VCaP (cell line): ENCODE results near the gene VPS13C.

Experiments
- H3K27ac ChIP-seq: fragments of 450-650 bp; 2 replicates; pipeline ENCODE4 v1.5.1; 2017
- TF ChIP-seq, protein P1 (sequence below): fragments of 450-650 bp; conservative IDR thresholded peaks from 2 replicates; pipeline ENCODE4 v1.5.1; 2017; ENCODE audit warnings: mild to moderate bottlenecking, moderate library complexity

VPS13C gene

DNA sequence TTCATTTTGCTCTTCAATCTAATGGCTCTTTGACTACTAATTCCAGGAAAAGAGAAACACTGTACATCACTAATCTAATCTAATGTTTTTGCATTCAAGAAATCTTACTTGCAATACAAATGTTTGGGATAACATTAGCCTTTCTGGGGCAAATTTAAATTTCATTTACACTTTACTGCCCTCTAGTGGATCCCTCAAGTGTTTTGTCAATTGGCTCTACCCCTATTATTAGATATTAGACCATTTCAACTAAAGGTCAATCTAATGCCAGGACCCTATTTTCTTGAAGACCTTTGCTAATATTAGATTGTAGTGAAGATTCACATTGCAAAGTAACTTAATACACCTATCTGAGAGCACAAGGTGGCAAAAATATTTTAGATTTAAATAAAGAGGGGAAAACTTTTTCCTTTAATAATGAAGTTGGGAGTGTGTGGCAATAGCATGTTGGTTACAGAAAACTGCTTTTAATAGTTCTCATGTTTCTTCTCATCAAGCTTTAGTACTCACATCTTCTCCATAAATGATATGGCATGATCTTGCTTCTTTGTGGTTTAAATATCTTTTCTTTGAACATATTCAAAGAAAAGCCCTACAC is 11.6 kb upstream of the VPS13C start:
- TF ChIP-seq, protein P1, sequence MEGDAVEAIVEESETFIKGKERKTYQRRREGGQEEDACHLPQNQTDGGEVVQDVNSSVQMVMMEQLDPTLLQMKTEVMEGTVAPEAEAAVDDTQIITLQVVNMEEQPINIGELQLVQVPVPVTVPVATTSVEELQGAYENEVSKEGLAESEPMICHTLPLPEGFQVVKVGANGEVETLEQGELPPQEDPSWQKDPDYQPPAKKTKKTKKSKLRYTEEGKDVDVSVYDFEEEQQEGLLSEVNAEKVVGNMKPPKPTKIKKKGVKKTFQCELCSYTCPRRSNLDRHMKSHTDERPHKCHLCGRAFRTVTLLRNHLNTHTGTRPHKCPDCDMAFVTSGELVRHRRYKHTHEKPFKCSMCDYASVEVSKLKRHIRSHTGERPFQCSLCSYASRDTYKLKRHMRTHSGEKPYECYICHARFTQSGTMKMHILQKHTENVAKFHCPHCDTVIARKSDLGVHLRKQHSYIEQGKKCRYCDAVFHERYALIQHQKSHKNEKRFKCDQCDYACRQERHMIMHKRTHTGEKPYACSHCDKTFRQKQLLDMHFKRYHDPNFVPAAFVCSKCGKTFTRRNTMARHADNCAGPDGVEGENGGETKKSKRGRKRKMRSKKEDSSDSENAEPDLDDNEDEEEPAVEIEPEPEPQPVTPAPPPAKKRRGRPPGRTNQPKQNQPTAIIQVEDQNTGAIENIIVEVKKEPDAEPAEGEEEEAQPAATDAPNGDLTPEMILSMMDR: peak; percentile 86

GRCh38 chr15:62069551-62069950 is 9.3 kb upstream of the VPS13C start:
- TF ChIP-seq, protein P1: no peak

More for the DNA sequence above, 11.6 kb upstream of the VPS13C start:
- no peak overlapping the region for H3K27ac ChIP-seq

GRCh38 chr15:62068810-62069167 is 8.5 kb upstream of the VPS13C start:
- TF ChIP-seq, protein P1: no peak; the same call in 1 of the 2 replicates

More at GRCh38 chr15:62069551-62069950, 9.3 kb upstream of the VPS13C start:
- no peak overlapping the region for H3K27ac ChIP-seq

GRCh38 chr15:62068071-62068809 is 8.0 kb upstream of the VPS13C start:
- TF ChIP-seq, protein P1: peak; percentile 41
- H3K27ac ChIP-seq: 0 out of 2 replicates have a peak overlapping the region, but pooled peaks have one; percentile 5

More at GRCh38 chr15:62068810-62069167, 8.5 kb upstream of the VPS13C start:
- H3K27ac ChIP-seq: 0 out of 2 replicates have a peak overlapping the region, but pooled peaks have one; percentile 5

- TF ChIP-seq, protein P1: no peak
- H3K27ac ChIP-seq: no peak overlapping the region
These were observed 7.3 kb upstream of the VPS13C start for GRCh38 chr15:62067448-62068044.

DNA sequence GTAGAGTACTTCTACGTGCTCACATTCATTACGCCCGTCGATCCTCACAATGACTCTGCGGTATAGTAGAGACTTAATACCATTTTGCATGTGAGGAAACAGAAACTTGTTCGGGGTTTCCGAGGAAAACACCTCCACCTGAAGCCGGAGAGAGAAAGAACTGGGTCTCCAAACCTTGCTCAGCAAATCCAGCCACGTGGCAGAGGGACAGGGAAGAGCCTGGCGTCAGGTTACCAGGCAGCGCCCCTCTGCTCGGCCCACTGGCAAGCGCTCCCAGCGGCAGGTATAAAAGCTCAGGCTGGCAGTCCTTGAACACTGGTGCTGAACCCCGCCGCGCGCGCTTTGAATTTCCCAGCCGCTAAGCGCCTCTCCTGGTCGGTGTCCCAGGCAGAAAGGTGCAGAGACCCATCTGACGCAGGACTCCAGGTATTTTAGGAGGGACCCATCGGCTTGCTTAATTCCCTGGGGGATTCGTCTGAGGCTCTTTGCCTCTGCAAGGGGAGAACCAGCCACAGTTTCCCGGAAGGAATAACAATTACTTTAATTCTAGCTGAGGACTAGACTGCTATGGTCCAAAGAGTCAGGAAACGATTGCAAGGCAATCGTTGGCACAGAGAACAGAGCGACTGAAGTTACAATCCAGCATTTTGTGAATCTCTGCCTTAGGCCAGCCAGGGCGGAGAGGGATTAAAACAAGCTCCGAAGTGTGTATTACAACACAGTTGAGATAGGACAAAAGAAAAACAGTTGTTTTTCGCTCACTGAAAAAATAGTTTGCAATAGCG is 6.6 kb upstream of the VPS13C start, which contains the start of gene C2CD4A:
C2CD4A (plus strand) TSS at position 315 of the 785 bp plus-strand sequence. CDS start 637 bp downstream, outside the sequence.
- H3K27ac ChIP-seq: no peak within 1 kb of the TSS
- TF ChIP-seq, protein P1: peak; percentile 35
